EH (cell line): Measurements from ENCODE around the gene KPNB1.
A peak's percentile ranks its signal among the peaks of the same experiment; 100 is the strongest.
"Not testable (repeated sequence)": the region's sequence is repeated elsewhere in the genome, so short reads cannot be mapped to it uniquely, and the experiment has no call there.

Experiments
- DNase-seq: peaks from one replicate; pipeline ENCODE4 v3.0.0-alpha.2; 2015; ENCODE audit warnings: low read depth

The KPNB1 gene

GRCh38 chr17:47676510-47677165 is 26.9 kb downstream of the KPNB1 start:
- no peak for DNase-seq

- no peak for DNase-seq
Observed at GRCh38 chr17:47678196-47678595, 28.5 kb downstream of the KPNB1 start.

- no peak for DNase-seq
Observed at GRCh38 chr17:47682138-47682537, 32.4 kb downstream of the KPNB1 start.

GRCh38 chr17:47682727-47683126 is 33.0 kb downstream of the KPNB1 start:
- DNase-seq, result not testable (repeated sequence)

GRCh38 chr17:47684025-47684424 is 34.3 kb downstream of the KPNB1 start:
- no peak for DNase-seq

- DNase-seq, result no peak
Observed at GRCh38 chr17:47684535-47685193, 34.9 kb downstream of the KPNB1 start.

- peak; percentile 36 for DNase-seq
Observed at GRCh38 chr17:47685556-47686275, 36.0 kb downstream of the KPNB1 start.

- peak; percentile 53 for DNase-seq
Observed at GRCh38 chr17:47686276-47686635, 36.5 kb downstream of the KPNB1 start.

GRCh38 chr17:47686664-47687327 is 37.1 kb downstream of the KPNB1 start:
- peak; percentile 39 for DNase-seq

- no peak for DNase-seq
Observed at GRCh38 chr17:47687328-47687690, 37.6 kb downstream of the KPNB1 start.

- DNase-seq, result peak; percentile 32
Observed at GRCh38 chr17:47687748-47688147, 38.0 kb downstream of the KPNB1 start.

- DNase-seq, result no peak
Observed at GRCh38 chr17:47690121-47690520, 40.4 kb downstream of the KPNB1 start.

GRCh38 chr17:47692137-47692894 is 42.6 kb downstream of the KPNB1 start:
- DNase-seq, result no peak

GRCh38 chr17:47692895-47693730 is 43.4 kb downstream of the KPNB1 start:
- no peak for DNase-seq

- DNase-seq, result peak; percentile 57
Observed at GRCh38 chr17:47693731-47694580, 44.2 kb downstream of the KPNB1 start, which contains the start of gene TBKBP1. TSS of gene TBKBP1 (plus strand) at chr17:47694161. CDS start at chr17:47696113, 1,952 bp downstream.

- peak; percentile 62 for DNase-seq
Observed at GRCh38 chr17:47694581-47695428, 45.1 kb downstream of the KPNB1 start.

- DNase-seq, result no peak
Observed at GRCh38 chr17:47695429-47696376, 46.0 kb downstream of the KPNB1 start.
